NCI-H146 (cell line): ENCODE measurements around the gene PDZD4.

Experiments used
- DNase-seq: peaks from one replicate; lab custom pipeline; 2025; lab: John Stamatoyannopoulos, UW

PDZD4 gene

DNA sequence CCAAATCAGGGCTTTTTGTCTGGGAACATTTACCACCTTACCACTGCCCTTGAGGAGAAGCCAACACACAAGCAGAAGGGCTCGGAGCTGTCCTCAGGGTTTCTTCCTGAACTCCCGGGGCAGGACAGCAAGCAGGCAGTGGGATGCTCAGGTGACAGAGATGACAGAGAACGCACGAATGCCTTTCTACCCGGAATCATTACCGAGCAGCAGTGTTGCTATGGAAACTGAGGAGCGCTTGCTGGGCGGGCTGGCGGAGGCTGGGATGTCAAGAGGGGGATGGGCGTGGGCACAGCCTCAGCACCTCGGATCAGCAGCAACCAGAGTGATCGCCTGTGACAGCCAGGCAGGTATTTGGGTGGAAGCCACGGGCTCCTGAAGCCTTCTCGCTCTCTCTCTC is 18.1 kb downstream of the PDZD4 start:
- DNase-seq: no peak

DNA sequence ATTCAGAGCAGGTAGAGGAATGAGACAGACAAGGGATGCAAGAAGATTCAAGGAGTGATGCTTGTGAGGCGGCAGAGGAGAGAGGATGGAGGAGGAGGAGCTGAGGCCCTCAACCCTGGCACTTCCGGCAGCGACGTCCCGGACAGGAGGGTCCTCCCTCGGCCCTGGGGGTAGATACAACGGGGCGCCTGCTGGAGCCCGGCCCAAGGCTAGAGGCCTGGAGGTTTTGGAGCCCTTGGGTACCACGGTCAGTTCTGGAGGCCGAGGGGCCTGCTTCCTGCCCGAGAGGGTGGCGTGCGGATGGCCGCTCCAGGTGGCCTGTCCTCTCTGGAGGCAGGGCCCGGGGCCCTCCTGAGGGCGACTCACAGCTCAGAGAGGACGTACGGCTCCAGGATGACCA is 22.4 kb downstream of the PDZD4 start:
- DNase-seq: no peak

DNA sequence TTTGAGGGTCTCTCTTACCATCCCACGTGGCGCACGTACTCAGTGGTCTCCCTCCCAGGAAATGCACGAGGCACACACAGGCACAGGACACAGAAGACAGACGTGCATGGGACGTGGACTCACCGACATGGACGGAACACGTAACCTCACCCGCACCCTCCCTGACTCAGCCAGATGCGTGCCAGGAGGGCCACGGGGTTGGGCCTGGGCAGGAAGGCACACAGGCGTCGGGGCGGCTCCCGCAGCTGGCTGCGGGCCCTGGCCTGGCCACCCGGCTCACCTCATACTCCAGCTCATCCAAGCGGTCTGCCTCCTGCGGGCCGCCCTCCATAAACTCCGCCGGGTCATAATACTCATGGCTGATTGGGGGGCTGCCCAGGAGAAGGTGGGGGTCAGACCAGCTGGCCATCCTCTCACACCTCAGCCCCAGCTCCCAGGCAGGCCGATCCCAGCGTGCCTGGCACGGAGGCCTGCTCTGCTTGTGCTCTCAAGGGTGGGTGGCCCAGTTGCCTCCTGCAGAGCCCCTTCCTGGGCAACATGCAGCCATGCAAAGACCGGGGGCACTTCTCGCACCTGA is 23.3 kb downstream of the PDZD4 start:
- no peak for DNase-seq

DNA sequence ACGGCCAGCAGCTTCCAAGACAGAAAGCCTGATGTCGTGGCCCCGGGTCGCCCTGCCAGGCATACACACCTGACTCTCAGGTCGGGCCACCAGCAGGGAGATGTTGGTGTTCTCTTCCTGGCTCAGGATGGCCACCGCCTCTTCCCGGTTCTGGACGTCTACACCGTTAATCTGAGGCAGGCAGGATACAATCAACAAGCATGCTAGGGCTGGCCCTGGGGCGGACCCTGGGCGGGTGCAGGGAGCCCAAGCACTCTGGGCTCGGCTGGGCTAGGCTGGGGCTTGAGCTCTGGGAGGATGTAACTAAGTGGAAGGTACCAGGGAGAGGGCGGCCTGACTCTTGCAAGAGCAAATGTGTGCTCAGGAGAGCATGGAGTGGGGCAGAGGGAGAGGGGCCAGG is 24.9 kb downstream of the PDZD4 start:
- no peak for DNase-seq

DNA sequence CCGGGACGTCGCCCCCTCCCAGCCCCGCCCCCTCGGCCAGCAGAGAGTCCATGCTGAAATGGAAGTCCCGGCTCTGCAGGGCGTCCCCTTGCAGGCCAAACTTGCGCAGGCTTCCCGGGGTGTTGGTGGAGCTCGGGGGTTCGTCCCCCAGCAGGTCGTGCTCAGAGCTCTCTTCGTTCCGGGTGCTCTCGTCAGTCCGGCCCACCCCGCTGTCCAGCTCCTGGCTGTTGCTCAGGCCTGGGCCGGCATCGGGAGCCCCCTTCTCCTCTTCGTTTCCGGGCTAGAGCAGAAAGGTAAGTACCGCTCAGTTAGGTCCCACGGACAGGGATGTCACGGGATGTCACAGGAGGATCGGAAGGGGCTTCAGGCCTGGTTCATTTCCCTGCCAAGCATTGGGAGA is 25.7 kb downstream of the PDZD4 start:
- no peak for DNase-seq

DNA sequence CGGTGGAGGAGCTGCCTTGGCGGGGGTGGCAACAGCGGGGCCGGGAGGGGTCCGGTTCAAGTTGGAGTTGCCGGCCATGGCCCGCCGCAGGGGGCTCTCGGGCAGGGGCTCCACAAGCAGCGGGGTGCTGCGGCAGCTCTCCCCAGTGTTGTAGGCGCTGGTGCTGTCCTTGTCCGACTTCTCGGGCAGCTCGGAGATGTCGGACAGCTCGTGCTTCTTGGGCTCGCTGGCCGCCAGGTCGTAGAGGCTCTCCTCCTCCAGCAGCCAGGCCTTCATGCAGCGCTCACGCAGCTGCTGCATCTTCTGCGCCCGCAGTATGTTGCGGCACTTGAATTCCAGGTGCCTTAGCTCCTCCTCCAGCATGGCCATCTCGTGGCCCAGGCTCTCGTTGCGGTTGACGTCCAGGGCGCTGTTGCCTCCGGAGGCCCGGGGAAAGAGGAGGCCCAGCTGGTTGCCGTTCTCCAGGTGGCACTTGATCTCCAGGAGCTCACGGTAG is 26.2 kb downstream of the PDZD4 start:
- DNase-seq: no peak

DNA sequence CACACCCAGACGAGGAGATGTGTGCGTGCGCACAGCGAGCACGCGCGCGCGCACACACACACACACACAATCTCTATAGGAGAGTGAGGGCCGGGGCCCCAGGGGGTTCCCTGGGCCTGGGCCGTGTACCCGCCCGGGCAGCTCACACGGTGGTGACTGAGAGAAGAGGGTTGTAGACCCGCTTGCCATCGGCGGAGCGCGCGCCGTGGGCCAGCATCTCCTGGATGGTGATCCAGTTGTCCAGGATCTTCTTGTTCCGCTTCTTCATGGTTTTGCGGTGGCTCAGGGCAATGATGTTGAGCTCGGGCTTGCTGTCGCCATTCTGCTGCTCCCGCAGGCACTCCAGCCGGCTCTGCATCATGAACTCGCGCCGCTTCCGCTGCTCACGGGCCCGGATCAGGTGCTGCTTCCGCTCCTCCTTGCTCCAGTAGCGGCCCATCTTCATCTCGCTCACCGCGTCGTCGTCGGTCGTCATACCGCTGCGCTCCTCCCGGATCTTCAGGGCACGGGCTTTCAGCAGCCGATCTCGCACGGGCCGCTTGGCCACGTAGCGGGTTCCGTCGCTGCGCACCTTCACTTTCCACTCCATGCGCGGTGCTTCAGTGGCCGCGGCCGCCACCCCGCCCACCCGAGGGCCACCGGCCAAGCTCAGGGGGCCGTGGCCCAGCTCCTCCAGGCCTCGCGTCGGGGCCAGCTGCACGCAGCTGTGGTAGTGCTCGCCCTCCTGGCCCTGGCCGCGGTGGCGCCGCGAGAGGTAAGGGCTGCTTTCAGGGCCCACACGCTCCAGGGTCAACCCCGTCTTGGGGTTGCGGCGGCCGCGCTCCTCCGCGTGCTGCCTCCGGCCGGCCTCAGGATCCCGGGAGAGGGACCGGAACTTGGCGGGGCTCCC is 26.9 kb downstream of the PDZD4 start:
- DNase-seq: no peak

DNA sequence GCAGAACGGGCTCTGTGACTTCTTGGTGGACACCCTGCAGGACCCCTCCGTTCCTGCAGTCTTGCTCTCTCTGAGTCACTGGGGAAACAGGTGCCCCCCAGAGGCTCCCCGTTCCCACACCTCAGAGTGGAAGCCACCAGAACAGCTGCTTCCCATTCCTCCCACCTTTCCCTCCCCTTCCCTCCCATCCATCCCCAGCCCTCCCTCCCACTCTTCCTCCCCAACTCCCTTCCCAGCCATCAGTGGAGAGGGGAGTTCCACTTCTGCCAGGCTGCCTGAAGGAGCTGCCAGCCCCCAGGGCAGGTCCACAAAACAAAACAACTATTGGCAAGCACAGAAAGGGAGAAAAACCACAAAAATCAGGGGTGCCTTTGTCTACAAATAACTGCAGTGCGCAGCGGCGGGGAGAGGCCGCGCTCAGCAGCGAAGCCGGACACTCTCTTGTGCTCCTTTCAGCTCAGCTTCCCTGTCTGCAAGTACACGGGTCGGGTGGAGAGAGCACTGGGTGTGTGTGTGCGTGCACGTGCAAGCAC is 27.8 kb downstream of the PDZD4 start:
- DNase-seq: no peak

DNA sequence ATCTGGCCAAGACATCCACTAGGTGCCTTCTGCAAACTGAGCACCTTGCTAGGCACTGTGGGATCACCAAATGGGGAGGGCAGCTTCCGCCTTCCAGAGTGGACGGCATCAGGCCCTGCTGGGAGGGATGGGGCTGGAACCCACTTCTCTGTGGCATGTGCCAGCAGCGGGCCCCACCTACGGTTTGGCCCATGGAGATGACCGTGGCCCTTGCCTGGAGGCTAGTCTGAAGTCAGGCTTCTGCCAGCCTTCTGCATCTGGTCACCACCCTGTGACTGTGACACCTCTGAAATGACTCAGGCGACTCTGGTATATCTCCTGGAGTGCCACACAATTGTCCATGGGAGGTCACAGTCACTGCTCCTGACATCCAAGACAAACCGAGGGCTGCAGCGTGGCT is 28.7 kb downstream of the PDZD4 start:
- no peak for DNase-seq

DNA sequence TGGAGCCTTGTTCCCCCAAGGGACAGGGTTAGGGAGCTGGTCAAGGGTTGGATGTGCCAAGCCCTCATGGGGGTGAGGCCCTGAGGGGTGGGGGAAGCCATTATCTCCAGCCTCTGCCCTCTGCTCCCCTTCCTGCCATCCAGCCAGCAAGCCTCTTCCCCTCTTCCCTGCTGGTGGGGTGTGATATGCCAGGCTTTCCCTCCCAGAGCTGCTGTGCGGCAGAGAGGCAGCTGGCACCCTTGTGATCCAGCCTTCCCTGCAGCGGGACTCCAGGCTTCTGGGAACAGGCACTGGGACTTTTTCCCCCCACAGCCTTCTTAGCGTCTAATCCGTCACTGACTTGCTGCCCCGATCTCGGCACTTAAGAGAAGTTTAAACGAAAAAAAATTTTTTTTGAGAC is 29.6 kb downstream of the PDZD4 start:
- DNase-seq: no peak

DNA sequence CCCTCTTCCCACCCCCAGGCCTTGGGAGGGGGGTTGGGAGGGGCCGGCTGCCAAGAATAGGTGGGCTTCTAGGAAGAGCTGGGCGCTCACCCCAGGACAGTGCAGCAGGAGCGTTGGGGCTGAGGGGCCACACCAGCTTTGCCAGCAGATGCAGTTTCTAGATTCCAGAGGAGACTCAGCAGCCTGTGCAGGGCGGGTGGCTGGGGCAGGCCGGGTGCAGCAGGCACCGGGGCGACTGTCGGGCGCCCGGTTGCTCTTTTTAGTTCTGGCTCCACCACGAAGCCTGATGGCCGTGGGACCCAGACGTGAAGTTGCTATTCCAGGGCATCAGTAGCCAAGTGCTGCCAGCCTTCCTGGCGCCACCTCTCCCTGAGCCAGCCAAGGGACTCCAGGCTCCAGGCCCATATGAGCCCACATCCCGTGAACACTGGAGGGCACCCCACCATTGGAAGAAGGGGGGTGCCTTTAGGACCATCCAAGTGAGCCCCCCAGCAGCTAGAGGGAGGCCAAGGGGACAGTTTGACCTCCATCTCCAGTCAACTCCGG is 30.1 kb downstream of the PDZD4 start:
- no peak for DNase-seq

DNA sequence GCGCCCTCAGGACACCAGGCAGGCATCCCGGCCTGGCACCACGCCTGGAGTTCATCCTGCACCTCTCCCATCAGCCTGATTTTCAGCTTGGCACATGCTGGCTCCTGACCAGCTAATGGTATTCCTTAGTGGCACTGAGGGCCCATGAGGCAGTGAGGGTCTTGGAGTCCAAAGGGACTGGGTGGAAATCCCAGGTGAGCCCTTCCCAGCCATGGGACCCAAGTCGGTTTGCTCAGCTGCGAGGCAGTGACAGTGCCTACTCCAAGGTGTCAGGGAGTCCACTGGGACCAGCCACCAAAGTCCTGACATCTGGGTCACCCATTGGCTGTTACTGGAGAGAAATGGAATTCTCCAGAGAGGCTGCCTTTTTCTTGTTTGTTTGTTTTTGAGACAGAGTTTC is 31.0 kb downstream of the PDZD4 start:
- no peak for DNase-seq

DNA sequence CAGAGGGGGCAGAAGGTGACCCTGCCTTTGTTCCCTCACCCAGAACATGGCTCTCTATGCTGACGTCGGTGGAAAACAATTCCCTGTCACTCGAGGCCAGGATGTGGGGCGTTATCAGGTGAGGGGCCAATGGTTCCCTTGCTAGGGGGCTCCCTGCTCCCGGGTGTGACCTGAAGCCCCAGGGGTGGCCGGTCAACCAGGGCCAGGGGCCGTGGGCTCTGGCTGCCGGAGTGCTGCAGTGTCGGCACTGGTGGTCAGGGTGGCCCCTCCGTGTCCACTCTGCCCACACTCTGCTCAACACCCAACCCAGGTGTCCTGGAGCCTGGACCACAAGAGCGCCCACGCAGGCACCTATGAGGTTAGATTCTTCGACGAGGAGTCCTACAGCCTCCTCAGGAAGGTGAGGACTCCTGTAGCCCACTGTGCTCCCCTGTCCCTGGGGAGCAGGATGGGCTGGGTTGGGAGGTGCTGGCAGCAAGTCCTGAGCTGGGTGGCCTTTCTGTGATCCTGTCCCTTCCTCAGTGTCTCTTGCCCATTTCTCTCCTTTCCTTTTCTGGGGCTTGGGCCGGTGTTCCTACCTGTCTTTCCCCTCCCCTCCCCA is 32.8 kb downstream of the PDZD4 start:
- no peak for DNase-seq

DNA sequence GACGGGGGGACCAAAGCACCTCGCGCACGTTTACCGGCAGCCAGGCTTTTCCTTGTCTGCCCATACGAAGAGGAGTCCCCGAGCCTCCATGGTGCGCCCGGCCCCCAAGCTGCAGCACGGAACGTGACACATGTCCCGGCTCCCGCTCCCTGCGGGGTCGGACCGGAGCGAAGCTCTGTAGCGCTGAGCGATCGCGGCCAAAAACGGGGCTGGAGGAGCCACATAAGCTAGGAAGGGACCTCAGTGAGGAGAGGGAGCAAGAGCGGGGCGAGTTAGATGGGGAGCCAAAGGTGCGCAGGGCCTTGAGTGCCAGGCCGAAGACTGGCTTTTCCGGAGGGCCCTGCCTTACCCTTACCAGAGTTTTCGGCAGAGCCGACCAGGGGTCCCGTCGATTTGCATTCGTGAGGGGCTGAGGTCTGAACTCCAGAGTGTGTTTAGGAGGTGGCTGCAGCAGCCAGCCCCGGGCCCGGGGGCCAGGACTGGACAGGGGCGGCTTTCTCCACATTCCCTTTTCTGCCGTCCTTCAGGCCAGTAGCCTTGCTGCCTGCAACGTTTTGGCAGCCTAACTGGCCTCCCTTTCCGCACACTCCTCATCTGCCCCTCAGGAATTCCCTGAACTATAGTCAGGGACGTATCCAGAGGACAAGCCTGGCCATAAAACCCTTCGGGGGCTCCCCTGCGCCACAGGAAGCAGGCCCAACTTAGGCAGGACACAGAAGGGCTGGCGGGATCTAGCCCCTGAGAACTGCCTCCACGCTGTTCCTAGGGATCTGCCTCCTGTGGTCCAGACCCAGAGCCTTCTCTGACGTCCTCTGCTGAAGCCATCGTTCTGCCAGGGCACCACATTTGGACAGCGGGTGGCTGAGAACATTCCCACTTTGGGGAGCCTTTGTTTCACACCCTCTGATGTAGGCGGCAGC is 35.2 kb downstream of the PDZD4 start:
- no peak for DNase-seq

DNA sequence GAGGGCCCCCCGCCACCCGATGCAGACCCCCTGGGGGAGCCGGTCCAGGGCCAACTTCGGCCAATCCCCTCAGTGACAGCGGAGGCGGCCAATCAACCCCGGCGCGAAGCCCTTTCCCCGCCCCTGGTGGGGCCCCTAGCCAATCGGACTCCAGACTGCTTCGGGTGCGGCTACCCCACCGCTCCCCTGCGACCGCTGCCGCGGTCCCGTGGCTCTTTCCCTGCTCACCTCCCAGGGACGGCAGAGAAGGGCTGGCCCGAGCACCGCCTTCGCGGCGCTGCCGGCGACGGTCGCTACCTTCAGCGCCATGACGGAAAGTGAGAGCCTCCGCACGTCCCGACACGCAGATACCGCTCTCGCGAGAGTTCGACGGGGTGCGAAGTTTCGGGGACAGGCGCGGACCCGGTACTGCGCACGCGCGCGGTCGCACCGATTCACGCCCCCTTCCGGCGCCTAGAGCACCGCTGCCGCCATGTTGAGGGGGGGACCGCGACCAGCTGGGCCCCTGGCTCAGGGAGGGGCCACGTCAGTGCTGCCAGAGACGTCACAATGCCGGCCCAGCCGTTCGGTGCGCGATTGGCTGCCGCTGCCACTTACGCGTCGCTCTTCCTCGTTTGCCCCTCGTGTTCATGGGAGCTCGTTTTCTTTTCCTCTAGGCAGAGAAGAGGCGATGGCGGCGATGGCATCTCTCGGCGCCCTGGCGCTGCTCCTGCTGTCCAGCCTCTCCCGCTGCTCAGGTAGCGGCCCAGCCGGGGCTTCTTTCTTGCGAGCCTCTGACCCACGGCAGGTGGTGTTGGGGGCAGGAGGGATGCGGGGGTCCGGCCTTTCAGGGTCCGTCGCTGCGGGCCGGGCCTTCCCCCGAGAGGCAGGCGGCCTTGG is 36.1 kb downstream of the PDZD4 start, which contains the start of the genes IDH3G and SSR4:
TSS of gene IDH3G (minus strand) at position 358 of the 879 bp plus-strand sequence. CDS start at position 309, 49 bp downstream.
TSS of gene SSR4 (plus strand) at position 651 of the 879 bp plus-strand sequence. CDS start at position 671, 20 bp downstream.
- DNase-seq: peak; percentile 96

DNA sequence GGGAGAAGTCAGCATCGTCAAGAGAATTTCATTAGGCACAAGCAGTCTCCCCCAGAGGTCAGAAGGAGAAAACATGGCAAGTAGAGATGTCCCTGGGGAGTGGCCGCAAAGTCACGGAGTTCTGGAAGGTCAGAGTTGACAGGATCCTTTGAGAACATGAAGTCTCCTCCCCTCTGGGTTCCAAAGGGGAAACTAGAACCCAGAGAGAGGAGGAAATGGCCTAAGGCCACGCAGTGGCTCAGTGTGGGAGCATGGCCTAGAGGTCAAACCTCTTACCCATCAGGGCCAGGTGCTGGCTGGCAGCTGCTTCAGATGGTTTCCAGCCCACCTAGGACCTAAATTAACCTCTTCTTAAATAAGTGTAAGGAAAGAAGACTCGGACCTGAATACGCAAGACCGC is 37.1 kb downstream of the PDZD4 start:
- DNase-seq: no peak

DNA sequence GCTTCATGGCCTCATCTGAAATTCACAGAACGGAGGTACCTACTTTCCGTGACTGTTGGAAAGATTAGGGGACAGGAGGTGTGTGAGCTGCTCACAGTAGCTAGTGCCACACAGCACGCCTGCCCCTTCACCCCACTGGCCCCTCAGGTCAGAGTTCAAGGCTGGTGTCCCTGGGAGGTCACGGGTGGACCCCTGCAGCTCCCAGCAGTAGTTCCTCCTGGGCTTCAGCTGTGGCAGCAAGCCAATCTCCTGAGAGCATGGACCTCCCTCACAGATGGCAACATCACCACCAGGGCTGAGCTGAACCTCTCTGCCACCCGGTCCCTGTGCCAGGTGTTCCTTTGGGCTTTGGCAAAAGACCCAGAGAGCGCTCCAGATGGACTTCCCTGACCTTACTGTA is 38.0 kb downstream of the PDZD4 start:
- no peak for DNase-seq

DNA sequence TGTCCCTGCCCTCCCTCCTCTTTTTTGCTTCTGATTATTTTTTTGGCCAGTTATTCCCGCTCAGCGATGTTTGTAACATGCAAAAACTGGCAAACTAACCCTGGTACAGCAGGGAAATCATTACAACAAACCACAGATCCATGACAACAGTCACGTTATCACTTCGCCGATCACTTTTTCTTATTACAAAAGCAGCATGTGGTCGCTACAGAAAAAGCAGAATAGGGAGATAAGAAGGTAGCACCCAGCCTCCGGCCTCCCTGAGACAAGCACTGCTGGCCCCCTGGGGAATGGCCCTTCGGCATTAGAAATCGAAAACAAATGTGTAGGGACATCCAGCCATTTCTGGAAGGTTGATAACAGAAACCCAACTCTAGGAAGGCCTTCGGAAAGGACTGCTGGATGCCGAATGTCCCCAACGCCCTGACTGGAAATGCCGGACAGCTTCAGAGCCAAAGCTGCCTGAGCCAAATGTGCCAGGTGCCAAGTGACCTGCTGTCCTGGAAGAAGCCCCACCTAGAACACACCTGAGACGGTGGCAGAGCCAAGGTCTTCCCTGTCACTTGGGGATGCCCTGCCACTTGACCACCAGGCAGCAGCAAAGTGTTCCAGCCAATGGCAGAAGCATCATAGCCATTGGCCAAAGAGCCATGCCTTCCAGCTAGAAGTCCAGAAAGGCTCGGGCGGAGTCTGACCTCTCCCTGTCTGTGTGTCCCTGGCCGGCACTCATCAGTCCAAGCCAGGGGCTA is 39.1 kb downstream of the PDZD4 start:
- no peak for DNase-seq

DNA sequence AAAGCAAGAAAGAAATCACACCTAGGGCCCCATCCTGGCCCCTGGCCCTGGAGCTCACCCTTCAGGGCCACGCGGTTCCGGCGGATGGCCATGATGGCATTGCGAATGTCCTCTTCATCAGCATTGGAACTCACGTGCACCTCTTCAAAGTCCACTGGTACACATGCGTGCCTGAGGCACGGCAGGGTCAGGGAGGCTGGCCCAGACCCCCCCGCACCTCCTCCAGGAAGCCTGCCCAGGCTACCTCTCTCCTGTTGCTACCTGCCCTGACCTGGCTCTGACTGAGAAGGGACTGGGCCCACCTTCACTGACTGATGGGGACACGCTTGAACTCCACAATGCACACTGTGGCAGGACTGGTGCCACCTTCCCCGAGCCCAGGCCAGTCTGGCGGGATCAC is 40.7 kb downstream of the PDZD4 start:
- DNase-seq: no peak

DNA sequence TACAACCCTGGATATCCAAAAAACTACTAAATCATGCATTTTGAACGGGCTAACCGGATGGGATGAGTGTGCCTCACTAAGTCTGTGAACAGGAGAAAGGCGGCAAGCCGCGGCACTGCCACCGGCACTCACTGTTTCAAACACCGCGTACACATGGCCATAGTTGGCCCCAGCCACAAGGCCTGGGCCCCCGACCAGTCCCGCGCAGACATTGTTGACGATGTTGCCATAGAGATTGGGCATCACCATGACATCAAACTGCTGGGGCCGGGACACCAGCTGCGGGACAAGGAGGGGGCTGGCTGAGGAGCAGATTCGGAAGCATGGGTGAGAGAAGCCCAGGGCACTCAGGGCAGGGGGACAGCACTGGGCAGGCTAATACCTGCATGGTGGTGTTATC is 43.7 kb downstream of the PDZD4 start:
- DNase-seq: no peak
